Breast epithelium (tissue), 3 donors: ENCODE data around the gene CAMK2A.

Source experiments
- CTCF ChIP-seq, 3 donors: fragments of 450-650 bp; IDR thresholded peaks; one replicate each; pipeline ENCODE4 v1.5.1; 2016 to 2017; ENCODE audit warnings: antibody characterized with exemption in 3 of 3, mild to moderate bottlenecking in 3 of 3, moderate library complexity in 3 of 3
- POLR2AphosphoS5 ChIP-seq, 3 donors: sonication (generic); formaldehyde crosslinking; IDR thresholded peaks; one replicate each; pipeline ENCODE4 v1.6.1; 2017; ENCODE audit warnings: antibody characterized with exemption in 3 of 3

- TF ChIP-seq CTCF (IDR thresholded peaks at IDR 0.05) (no peak), POLR2AphosphoS5 (IDR thresholded peaks at IDR 0.05) (no peak)
Measured at GRCh38 chr5:150298701-150299451, 9.3 kb upstream of the CAMK2A start.
